ENCODE data around the gene PES1. TPM values are rescaled to one million over a fixed set of nuclear protein-coding genes. Genes with fewer than 3 reads are reported as not detected.
A peak's percentile ranks its signal among the peaks of the same experiment; 100 is the strongest.

The PES1 gene
- total RNA-seq, 1 experiment from 2014 or later = 167 TPM

- Histone ChIP-seq H3K27me3 (ENCODE audit: insufficient read depth, low read length) (no peaks in the 10 kb centered on the region), H3K9me3 (ENCODE audit: control insufficient read depth in 1 of 2, insufficient read depth in 1 of 2, low read depth in 1 of 2, low read length in 2 of 2) (no peaks in the 10 kb centered on the region), H2AFZ (ENCODE audit: low read depth, low read length, poor library complexity, severe bottlenecking) (peak within 1 kb of the TSS; percentile 72), H3K79me2 (ENCODE audit: insufficient read depth, low read length) (no peaks in the 10 kb centered on the region), H4K20me1 (ENCODE audit: insufficient read depth) (no peaks in the 10 kb centered on the region), H3K36me3 (ENCODE audit: control insufficient read depth in 1 of 2, insufficient read depth in 2 of 2, low read length in 2 of 2) (no peaks in the 10 kb centered on the region), H3K9me2 (ENCODE audit: insufficient read depth) (no peaks in the 10 kb centered on the region), H3K9ac (ENCODE audit: low read length) (peak within 1 kb of the TSS; percentile 41), H3K4me2 (ENCODE audit: low read length) (peak within 1 kb of the TSS; percentile 98), H3K4me1 (ENCODE audit: control insufficient read depth in 1 of 2, insufficient read depth in 2 of 2, low read length in 2 of 2) (peaks cover 22 to 49% of the 10 kb centered on the region in 2 experiments), H3K4me3 (replicated peaks in 1 of 2; ENCODE audit: low read depth in 1 of 2, low read length in 2 of 2) (peak within 1 kb of the TSS; percentile 51 to 68), H3K27ac (ENCODE audit: low read depth, low read length) (peak within 1 kb of the TSS; percentile 13; the same call in 1 of the 2 replicates)
- TF ChIP-seq CTCF (IDR thresholded peaks at IDR 0.05 in 2 of 3, conservative IDR thresholded peaks at IDR 0.05 in 1 of 3; ENCODE audit: borderline replicate concordance in 1 of 3, insufficient read depth in 1 of 3, low read depth in 2 of 3, low read length in 2 of 3) (0 out of 6 replicates have a peak, but pooled peaks of 1 of the 3 experiments have one; percentile 1), SP1 (IDR thresholded peaks at IDR 0.05; ENCODE audit: low read depth) (no peak), POLR2AphosphoS5 (IDR thresholded peaks at IDR 0.05; ENCODE audit: low read depth, low read length) (peak; percentile 14; the same call in 1 of the 2 replicates)
- intact Hi-C loops (cut with micrococcal nuclease) = loop anchor here (10.0 kb wide), 1 partner anchor 148 kb away; no protein-coding TSS in a partner anchor
- DNase-seq (ENCODE audit: low read depth, low spot score) (no peak), ATAC-seq (peak; percentile 59)
- no TSS peak for BruUV-seq (replicated peaks)
- ChIA-PET CTCF (interaction anchor here (0.6 to 2.3 kb wide), 12 partner anchors 8 to 1075 kb away, joined by 3 to 10 read pairs (median 4); no protein-coding TSS in a partner anchor), POLR2A (interaction anchor here (0.6 to 1.1 kb wide), 2 partner anchors 11 to 18 kb away, joined by 3 to 5 read pairs; no protein-coding TSS in a partner anchor), RAD21 (ENCODE audit: low non-redundant PET in 1 of 2, low total read pairs in 2 of 2, uncharacterized antibody in 2 of 2, unreplicated experiment in 2 of 2) (interaction anchor here (0.6 to 1.3 kb wide), 4 partner anchors 149 to 336 kb away, joined by 5 to 9 read pairs (median 6); no protein-coding TSS in a partner anchor)
Observed at GRCh38 chr22:30606455-30607299, 15.0 kb upstream of the PES1 start, which contains the start of gene TCN2. Gene TCN2 (plus strand): TSS chr22:30607174. CDS start chr22:30607332, 158 bp downstream.

Measured in HCT116 (cell line).